ENCODE data around the gene AHDC1. TPM values are rescaled to one million over a fixed set of nuclear protein-coding genes. Genes with fewer than 3 reads are reported as not detected.

AHDC1 gene
- total RNA-seq, 1 experiment from 2014 or later: 49.0 TPM

- TF ChIP-seq SMAD3 (CRISPR knock-in tag; IDR thresholded peaks at IDR 0.05; ENCODE audit: borderline replicate concordance) (peak; percentile 55; the same call in 1 of the 2 replicates), ZNF121 (CRISPR knock-in tag; IDR thresholded peaks at IDR 0.05) (no peak), CREM (CRISPR knock-in tag; IDR thresholded peaks at IDR 0.05) (no peak; the same call in 1 of the 2 replicates), TP53 (CRISPR knock-in tag; IDR thresholded peaks at IDR 0.05) (no peak), ATF3 (CRISPR knock-in tag; conservative IDR thresholded peaks at IDR 0.05) (no peak), CREB1 (CRISPR knock-in tag; IDR thresholded peaks at IDR 0.05) (no peak), CBFB (CRISPR knock-in tag; IDR thresholded peaks at IDR 0.05; ENCODE audit: low read depth) (no peak), GTF2I (CRISPR knock-in tag; conservative IDR thresholded peaks at IDR 0.05) (no peak), NFYB (CRISPR knock-in tag; conservative IDR thresholded peaks at IDR 0.05; ENCODE audit: low read depth) (peak; percentile 99), ARID4B (CRISPR knock-in tag; IDR thresholded peaks at IDR 0.05; ENCODE audit: borderline replicate concordance) (peak; percentile 83; the same call in 1 of the 2 replicates), ZNF416 (CRISPR knock-in tag; IDR thresholded peaks at IDR 0.05) (0 out of 2 replicates have a peak, but pooled peaks have one; percentile 21), ZNF423 (CRISPR knock-in tag; IDR thresholded peaks at IDR 0.05) (peak; percentile 55; the same call in 1 of the 2 replicates), HMGXB4 (CRISPR knock-in tag; IDR thresholded peaks at IDR 0.05) (no peak)
- TF ChIP-seq, protein P1, sequence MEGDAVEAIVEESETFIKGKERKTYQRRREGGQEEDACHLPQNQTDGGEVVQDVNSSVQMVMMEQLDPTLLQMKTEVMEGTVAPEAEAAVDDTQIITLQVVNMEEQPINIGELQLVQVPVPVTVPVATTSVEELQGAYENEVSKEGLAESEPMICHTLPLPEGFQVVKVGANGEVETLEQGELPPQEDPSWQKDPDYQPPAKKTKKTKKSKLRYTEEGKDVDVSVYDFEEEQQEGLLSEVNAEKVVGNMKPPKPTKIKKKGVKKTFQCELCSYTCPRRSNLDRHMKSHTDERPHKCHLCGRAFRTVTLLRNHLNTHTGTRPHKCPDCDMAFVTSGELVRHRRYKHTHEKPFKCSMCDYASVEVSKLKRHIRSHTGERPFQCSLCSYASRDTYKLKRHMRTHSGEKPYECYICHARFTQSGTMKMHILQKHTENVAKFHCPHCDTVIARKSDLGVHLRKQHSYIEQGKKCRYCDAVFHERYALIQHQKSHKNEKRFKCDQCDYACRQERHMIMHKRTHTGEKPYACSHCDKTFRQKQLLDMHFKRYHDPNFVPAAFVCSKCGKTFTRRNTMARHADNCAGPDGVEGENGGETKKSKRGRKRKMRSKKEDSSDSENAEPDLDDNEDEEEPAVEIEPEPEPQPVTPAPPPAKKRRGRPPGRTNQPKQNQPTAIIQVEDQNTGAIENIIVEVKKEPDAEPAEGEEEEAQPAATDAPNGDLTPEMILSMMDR (IDR thresholded peaks at IDR 0.05): no peak
- TF ChIP-seq, protein P2, sequence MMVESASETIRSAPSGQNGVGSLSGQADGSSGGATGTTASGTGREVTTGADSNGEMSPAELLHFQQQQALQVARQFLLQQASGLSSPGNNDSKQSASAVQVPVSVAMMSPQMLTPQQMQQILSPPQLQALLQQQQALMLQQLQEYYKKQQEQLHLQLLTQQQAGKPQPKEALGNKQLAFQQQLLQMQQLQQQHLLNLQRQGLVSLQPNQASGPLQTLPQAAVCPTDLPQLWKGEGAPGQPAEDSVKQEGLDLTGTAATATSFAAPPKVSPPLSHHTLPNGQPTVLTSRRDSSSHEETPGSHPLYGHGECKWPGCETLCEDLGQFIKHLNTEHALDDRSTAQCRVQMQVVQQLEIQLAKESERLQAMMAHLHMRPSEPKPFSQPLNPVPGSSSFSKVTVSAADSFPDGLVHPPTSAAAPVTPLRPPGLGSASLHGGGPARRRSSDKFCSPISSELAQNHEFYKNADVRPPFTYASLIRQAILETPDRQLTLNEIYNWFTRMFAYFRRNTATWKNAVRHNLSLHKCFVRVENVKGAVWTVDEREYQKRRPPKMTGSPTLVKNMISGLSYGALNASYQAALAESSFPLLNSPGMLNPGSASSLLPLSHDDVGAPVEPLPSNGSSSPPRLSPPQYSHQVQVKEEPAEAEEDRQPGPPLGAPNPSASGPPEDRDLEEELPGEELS (CRISPR knock-in tag; IDR thresholded peaks at IDR 0.05): peak; percentile 41
- TF ChIP-seq, protein P3, sequence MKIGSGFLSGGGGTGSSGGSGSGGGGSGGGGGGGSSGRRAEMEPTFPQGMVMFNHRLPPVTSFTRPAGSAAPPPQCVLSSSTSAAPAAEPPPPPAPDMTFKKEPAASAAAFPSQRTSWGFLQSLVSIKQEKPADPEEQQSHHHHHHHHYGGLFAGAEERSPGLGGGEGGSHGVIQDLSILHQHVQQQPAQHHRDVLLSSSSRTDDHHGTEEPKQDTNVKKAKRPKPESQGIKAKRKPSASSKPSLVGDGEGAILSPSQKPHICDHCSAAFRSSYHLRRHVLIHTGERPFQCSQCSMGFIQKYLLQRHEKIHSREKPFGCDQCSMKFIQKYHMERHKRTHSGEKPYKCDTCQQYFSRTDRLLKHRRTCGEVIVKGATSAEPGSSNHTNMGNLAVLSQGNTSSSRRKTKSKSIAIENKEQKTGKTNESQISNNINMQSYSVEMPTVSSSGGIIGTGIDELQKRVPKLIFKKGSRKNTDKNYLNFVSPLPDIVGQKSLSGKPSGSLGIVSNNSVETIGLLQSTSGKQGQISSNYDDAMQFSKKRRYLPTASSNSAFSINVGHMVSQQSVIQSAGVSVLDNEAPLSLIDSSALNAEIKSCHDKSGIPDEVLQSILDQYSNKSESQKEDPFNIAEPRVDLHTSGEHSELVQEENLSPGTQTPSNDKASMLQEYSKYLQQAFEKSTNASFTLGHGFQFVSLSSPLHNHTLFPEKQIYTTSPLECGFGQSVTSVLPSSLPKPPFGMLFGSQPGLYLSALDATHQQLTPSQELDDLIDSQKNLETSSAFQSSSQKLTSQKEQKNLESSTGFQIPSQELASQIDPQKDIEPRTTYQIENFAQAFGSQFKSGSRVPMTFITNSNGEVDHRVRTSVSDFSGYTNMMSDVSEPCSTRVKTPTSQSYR (CRISPR knock-in tag; IDR thresholded peaks at IDR 0.05): 0 out of 2 replicates have a peak, but pooled peaks have one; percentile 26
Measured at GRCh38 chr1:27489973-27490741, 113.8 kb downstream of the AHDC1 start, which contains the start of gene WASF2 (continued).

Measured in WTC11 (cell line).